Activated CD4-positive, alpha-beta T cell treated with anti-CD3 and anti-CD28 coated beads for 36 hours (primary cell): ENCODE measurements around the gene GPR65. TPM values are rescaled to one million over a fixed set of nuclear protein-coding genes. Genes with fewer than 3 reads are reported as not detected.

Source experiments
- ATAC-seq: fragments of 200-7000 bp; cut with Tn5 transposase; one replicate; pipeline ENCODE4 v1.10.0; 2021; ENCODE audit warnings: mild to moderate bottlenecking, moderate library complexity
- CTCF ChIA-PET: fragments of 350-600 bp; sonication (Branson Sonifier 250); formaldehyde crosslinking; loops from one replicate; lab custom pipeline; 2021; ENCODE audit warnings: antibody characterized with exemption; lab: Charles Lee
- POLR2A ChIA-PET: fragments of 350-600 bp; sonication (Branson Sonifier 250); formaldehyde crosslinking; loops from one replicate; lab custom pipeline; 2021; ENCODE audit warnings: antibody characterized with exemption, inconsistent platforms; lab: Charles Lee
- DNase-seq: peaks from one replicate; pipeline ENCODE4 v3.0.0-alpha.2; 2020
- H3K27ac Mint-ChIP-seq: one replicate; pipeline ENCODE4 v1.8.0; 2021; ENCODE audit warnings: mixed read lengths
- H3K27me3 Mint-ChIP-seq: one replicate; pipeline ENCODE4 v1.8.0; 2021; ENCODE audit warnings: mixed read lengths
- H3K36me3 Mint-ChIP-seq: one replicate; pipeline ENCODE4 v1.8.0; 2021; ENCODE audit warnings: low read depth, mixed read lengths
- H3K4me1 Mint-ChIP-seq: one replicate; pipeline ENCODE4 v1.8.0; 2021; ENCODE audit warnings: mixed read lengths
- H3K4me3 Mint-ChIP-seq: one replicate; pipeline ENCODE4 v1.8.0; 2021; ENCODE audit warnings: mild to moderate bottlenecking, moderate library complexity, mixed read lengths
- H3K9me3 Mint-ChIP-seq: one replicate; pipeline ENCODE4 v1.8.0; 2021; ENCODE audit warnings: low read depth, mixed read lengths
- intact Hi-C, 2 experiments: fragments of 100-400 bp; cut with DNase I in 1 of 2; cut with micrococcal nuclease in 1 of 2; formaldehyde crosslinking; loops; one replicate each; pipeline versions ENCODE4 v1.14.2 to v1.15.1; 2022 to 2024; cut with DNase I, micrococcal nuclease
- total RNA-seq, 2 experiments: library from RNA; stranded (reverse); gene quantifications; one replicate each; pipeline ENCODE4 v1.2.3, GENCODE V29; 2021

The GPR65 gene
- total RNA-seq, 2 experiments from 2014 or later, result 13.7 to 14.0 TPM

DNA sequence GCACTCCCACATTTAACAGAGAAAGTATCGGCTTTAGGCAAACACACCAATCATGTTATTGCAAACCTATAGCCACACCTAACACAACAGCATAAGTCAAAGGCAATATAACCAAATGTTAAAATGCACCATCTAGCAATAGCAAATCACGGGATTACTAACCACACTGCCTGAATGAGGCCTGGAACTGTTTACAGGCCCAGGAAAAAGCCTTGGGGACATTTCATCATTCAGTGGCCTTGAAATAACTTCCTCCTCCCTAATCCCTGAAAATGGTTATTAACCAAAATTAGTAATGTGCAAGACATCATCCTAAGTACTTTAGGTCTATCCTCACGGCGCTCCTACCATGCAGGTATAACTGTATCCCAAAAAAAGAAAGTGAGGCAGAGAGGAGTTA, 14.3 kb upstream of the GPR65 start:
- ATAC-seq (no peak), DNase-seq (no peak)
- Mint-ChIP-seq H3K27ac (no peak overlapping the region), H3K36me3 (peaks cover 9% of the 10 kb centered on the region), H3K9me3 (peaks cover 3% of the 10 kb centered on the region), H3K4me1 (peaks cover 51% of the 10 kb centered on the region), H3K27me3 (no peaks in the 10 kb centered on the region), H3K4me3 (no peak overlapping the region)
- ChIA-PET POLR2A (no interaction called here), CTCF (no interaction called here)
- intact Hi-C loops, result loop anchor here in 1 of 2 experiments (5.0 to 10.0 kb wide), 3 partner anchors 394 to 802 kb away; partner anchors contain the start of genes EML5, SPATA7 and ZC3H14

DNA sequence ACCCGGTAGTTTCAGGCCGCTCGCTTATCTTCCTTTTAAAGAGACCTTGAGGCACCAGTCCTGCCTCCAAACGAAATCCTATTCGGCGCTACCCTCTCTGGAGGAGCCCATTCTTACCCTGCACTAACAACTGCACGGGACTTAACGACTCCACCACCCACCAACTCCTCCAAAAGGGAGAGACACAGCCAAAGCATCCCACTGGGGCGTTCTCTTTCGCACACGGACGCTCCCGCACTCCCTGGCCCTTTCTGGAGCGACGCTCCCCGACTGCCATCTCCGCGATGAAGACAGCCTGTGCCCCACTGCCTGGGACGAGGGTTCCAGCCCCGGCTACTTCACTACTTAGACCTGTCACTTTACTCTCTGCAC, 12.6 kb upstream of the GPR65 start:
- DNase-seq, result no peak
- Mint-ChIP-seq H3K27ac (peak overlapping the region; percentile 94), H3K9me3 (peaks cover 3% of the 10 kb centered on the region), H3K4me3 (peak overlapping the region; percentile 81), H3K4me1 (peaks cover 56% of the 10 kb centered on the region), H3K36me3 (peaks cover 4% of the 10 kb centered on the region), H3K27me3 (no peaks in the 10 kb centered on the region)
- POLR2A ChIA-PET, result no interaction called here
- intact Hi-C loops, result loop anchor here in 1 of 2 experiments (2.0 to 10.0 kb wide), 4 partner anchors 36 to 800 kb away; partner anchors contain the start of genes EML5, SPATA7 and ZC3H14
- CTCF ChIA-PET, result interaction anchor here (0.6 to 4.1 kb wide), 6 partner anchors 10 to 559 kb away, joined by 3 to 26 read pairs (median 3); no protein-coding TSS in a partner anchor
- ATAC-seq, result peak; percentile 21

DNA sequence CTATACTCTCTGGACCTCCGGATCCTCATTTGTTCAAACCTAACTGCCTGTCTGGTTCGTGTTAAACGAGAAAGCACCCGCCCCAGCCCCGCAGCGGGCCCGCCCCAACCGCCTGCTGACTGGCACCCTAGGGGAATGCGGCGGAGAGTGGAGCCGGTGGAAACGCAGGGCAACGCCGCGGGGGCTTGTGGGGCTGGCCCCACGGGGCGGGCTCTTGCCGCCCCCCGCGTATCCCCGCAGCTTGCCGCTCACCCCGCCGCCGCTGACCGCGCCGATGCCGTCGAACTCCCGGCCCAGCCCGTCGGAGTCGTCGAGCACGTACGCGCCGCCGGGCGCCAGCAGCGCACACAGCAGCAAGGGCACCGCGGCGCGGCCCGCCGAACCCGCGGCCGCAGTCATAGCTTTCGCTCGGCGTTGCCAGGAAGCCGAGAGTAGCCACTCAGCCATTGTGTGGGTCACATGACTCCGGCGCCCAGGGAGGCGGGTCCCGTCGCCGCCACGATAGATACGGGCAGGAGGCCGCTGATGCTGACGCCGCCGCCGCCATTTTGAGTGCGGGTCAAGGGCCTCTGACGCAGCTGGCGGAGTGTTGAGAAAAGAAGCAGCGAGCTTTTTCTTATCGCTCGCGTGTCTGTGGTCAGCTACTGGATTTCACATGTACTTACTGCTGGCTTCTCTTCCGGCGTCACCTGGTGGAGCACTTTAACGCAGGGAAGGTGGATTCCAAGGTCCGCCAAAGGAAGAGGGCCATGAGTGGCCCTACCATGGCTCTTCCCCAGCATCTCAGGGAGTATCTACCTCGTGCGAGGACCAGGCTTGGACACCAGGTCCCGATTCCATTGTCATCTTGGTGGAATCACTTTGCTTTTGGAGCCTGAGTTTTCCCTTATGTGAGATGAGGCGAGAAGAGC, 12.0 kb upstream of the GPR65 start, which contains the start of gene GALC:
Gene GALC (minus strand): TSS at position 465 of the 911 bp plus-strand sequence. CDS start 18 bp downstream, at position 447.
- H3K4me1 Mint-ChIP-seq, result peaks cover 56% of the 10 kb centered on the region
- CTCF ChIA-PET, result interaction anchor here (0.7 to 4.1 kb wide), 6 partner anchors 10 to 47 kb away, joined by 3 to 26 read pairs (median 4); no protein-coding TSS in a partner anchor
- no peaks in the 10 kb centered on the region for H3K27me3 Mint-ChIP-seq
- ATAC-seq (peak; percentile 90), DNase-seq (peak; percentile 97)
- POLR2A ChIA-PET, result interaction anchor here (0.6 to 1.0 kb wide), 3 partner anchors 12 to 832 kb away, joined by 3 to 21 read pairs (median 4); partner anchors contain the start of genes GPR65 and TTC8
- peaks cover 3% of the 10 kb centered on the region for H3K9me3 Mint-ChIP-seq
- H3K27ac Mint-ChIP-seq, result peak within 1 kb of the TSS; percentile 95
- intact Hi-C loops, result loop anchor here (1.0 to 10.0 kb wide), 5 partner anchors 13 to 799 kb away; partner anchors contain the start of genes EML5 (in 1 of the 2), SPATA7 (in 1 of the 2) and ZC3H14 (in 1 of the 2)
- H3K4me3 Mint-ChIP-seq, result peak within 1 kb of the TSS; percentile 81
- H3K36me3 Mint-ChIP-seq, result peaks cover 4% of the 10 kb centered on the region

DNA sequence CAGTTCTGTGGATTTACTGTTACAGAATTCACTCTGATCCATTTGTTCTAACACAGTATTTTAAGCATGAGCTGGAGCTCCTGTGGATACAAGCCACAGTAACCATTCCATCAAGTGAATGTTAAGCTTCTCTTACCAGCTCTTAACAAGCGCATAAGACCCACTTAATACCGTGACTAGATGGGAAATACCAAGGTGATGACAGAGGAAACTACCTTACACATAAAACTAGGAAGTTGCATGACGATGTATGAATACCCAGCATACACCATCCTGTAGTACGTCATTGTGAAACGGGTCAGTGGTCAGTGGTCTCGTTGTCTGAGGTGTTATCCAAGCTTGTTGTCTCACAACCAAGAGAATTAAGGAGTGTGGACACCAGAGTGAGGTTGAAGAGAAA, 10.0 kb upstream of the GPR65 start:
- peak overlapping the region; percentile 95 for H3K27ac Mint-ChIP-seq
- H3K27me3 Mint-ChIP-seq, result no peaks in the 10 kb centered on the region
- H3K36me3 Mint-ChIP-seq, result peaks cover 4% of the 10 kb centered on the region
- peak; percentile 30 for ATAC-seq
- CTCF ChIA-PET, result interaction anchor here (0.5 to 4.1 kb wide), 8 partner anchors 9 to 49 kb away, joined by 3 to 26 read pairs (median 4); partner anchors contain the start of gene GPR65
- H3K9me3 Mint-ChIP-seq, result peaks cover 3% of the 10 kb centered on the region
- peak overlapping the region; percentile 81 for H3K4me3 Mint-ChIP-seq
- POLR2A ChIA-PET, result interaction anchor here (0.6 to 1.8 kb wide), 3 partner anchors 11 to 174 kb away, joined by 3 to 14 read pairs (median 5); partner anchors contain the start of gene GPR65
- intact Hi-C loops, result loop anchor here in 1 of 2 experiments (5.0 to 10.0 kb wide), 3 partner anchors 390 to 797 kb away; partner anchors contain the start of genes EML5, SPATA7 and ZC3H14
- peaks cover 63% of the 10 kb centered on the region for H3K4me1 Mint-ChIP-seq
- DNase-seq, result peak; percentile 62

DNA sequence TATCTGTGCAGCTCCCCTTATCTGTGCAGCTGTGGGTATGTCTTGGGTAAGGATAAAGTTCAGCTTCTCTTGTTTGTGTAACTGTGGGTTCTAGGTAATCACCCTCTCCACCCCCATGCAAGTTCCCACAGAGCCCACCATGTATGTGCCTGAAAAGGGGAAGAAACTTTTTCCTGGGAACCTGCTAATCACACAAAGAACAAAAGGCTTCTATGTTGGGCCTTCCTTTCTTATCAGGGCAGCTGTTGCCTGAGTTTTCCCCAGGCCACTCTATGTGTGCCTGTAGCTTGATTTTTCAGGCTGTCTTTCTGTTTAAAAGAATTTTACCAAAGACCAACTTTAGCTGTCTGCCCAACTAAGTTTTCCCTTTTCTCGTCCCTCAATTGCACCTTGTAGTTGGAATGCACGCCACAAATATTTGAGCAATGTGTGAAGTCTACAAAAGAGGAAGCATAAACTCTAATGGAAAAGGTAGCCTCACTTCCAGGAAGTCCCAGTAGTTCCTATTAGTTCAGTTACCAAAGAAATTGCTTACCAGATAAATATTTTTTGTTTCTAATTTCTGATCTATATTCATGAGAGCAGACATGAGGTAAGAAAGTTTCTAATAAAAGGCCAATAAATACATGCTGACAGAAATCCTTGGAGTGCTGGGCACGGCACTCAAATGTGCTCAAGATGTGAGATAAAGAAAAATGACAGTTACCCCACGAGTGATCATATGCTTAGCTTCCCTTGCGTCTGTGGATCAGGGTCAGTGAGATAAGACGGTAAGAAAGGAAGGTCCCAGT, 9.2 kb upstream of the GPR65 start:
- CTCF ChIA-PET, result interaction anchor here (1.0 to 4.1 kb wide), 7 partner anchors 8 to 50 kb away, joined by 3 to 26 read pairs (median 4); partner anchors contain the start of gene GPR65
- peak overlapping the region; percentile 95 for H3K27ac Mint-ChIP-seq
- peaks cover 4% of the 10 kb centered on the region for H3K36me3 Mint-ChIP-seq
- H3K4me3 Mint-ChIP-seq, result no peak overlapping the region
- H3K4me1 Mint-ChIP-seq, result peaks cover 60% of the 10 kb centered on the region
- ATAC-seq (no peak), DNase-seq (no peak)
- no peaks in the 10 kb centered on the region for H3K27me3 Mint-ChIP-seq
- peaks cover 3% of the 10 kb centered on the region for H3K9me3 Mint-ChIP-seq
- intact Hi-C loops, result loop anchor here in 1 of 2 experiments (10.0 kb wide), 1 partner anchor 389 kb away; the partner anchor contains the start of gene SPATA7
- POLR2A ChIA-PET, result interaction anchor here (0.6 to 1.8 kb wide), 3 partner anchors 10 to 173 kb away, joined by 3 to 14 read pairs (median 5); partner anchors contain the start of gene GPR65

DNA sequence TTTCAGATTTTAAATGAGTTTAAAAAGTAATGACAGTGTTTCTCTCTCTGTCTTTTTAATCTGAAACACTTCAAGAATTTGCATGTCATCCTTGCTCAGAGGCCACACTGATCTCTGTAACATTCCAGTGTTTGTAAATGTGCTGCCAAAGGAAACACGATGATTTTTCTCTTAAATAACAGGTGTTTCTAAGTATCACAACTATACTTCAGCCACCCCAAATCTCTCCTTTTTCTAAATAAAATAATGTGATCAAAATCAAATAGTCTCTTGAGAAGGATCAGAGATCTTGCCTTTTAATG, 8.7 kb upstream of the GPR65 start:
- H3K36me3 Mint-ChIP-seq, result peaks cover 4% of the 10 kb centered on the region
- DNase-seq, result no peak
- peaks cover 3% of the 10 kb centered on the region for H3K9me3 Mint-ChIP-seq
- H3K4me3 Mint-ChIP-seq, result no peak overlapping the region
- H3K4me1 Mint-ChIP-seq, result peaks cover 59% of the 10 kb centered on the region
- CTCF ChIA-PET, result interaction anchor here (1.0 to 4.1 kb wide), 3 partner anchors 11 to 34 kb away, joined by 3 to 26 read pairs (median 7); no protein-coding TSS in a partner anchor
- ATAC-seq, result no peak
- H3K27me3 Mint-ChIP-seq, result no peaks in the 10 kb centered on the region
- POLR2A ChIA-PET, result interaction anchor here (1.8 kb wide), 1 partner anchor 10 kb away, joined by 14 read pairs; the partner anchor contains the start of gene GPR65
- peak overlapping the region; percentile 80 for H3K27ac Mint-ChIP-seq
- intact Hi-C loops, result loop anchor here in 1 of 2 experiments (10.0 kb wide), 1 partner anchor 389 kb away; the partner anchor contains the start of gene SPATA7

DNA sequence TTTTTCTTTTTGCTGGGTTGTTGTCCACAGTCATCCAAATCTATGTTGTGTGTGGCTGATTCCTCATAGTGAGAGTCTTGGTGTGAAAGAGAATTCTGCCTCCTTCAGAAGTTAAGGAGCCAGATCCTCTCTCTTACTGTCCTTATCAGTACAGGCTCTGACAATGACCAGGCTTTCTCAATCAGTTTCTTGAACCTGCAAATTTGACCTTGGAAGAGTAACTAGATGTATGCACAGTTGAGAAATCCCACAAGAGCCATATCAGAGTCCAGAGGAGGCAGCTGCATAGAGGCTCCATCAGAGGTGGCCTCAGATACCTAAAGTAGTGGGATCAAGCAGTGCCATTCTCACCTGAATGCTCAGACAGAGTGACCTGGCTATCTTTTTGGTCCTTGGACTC, 6.5 kb upstream of the GPR65 start:
- intact Hi-C loops, result loop anchor here in 1 of 2 experiments (10.0 kb wide), 1 partner anchor 386 kb away; the partner anchor contains the start of gene SPATA7
- Mint-ChIP-seq H3K27me3 (no peaks in the 10 kb centered on the region), H3K4me1 (peaks cover 59% of the 10 kb centered on the region), H3K9me3 (peaks cover 5% of the 10 kb centered on the region), H3K4me3 (no peak overlapping the region), H3K27ac (no peak overlapping the region), H3K36me3 (peaks cover 9% of the 10 kb centered on the region)
- ATAC-seq, result peak; percentile 62
- CTCF ChIA-PET, result no interaction called here
- no peak for DNase-seq
- POLR2A ChIA-PET, result no interaction called here

DNA sequence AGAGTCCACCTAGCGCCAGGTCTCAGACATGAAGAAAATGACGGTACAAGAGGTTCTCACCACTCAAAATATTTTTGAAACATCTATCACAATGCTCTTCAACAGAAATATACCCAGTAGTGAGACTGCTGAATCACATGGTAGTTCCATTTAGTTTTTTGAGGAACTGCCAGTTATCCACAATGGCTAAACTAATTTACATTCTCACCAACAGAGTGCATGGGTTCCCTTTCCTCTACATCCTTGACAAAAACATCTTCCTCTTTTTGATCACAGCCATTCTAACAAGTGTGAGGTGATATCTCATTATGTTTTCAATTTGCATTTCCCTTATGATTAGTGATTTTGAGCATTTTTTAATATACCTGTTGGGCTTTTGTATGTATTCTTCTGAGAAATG, 5.7 kb upstream of the GPR65 start:
- CTCF ChIA-PET, result interaction anchor here (1.9 kb wide), 1 partner anchor 10 kb away, joined by 4 read pairs; no protein-coding TSS in a partner anchor
- intact Hi-C loops, result loop anchor here in 1 of 2 experiments (10.0 kb wide), 1 partner anchor 386 kb away; the partner anchor contains the start of gene SPATA7

DNA sequence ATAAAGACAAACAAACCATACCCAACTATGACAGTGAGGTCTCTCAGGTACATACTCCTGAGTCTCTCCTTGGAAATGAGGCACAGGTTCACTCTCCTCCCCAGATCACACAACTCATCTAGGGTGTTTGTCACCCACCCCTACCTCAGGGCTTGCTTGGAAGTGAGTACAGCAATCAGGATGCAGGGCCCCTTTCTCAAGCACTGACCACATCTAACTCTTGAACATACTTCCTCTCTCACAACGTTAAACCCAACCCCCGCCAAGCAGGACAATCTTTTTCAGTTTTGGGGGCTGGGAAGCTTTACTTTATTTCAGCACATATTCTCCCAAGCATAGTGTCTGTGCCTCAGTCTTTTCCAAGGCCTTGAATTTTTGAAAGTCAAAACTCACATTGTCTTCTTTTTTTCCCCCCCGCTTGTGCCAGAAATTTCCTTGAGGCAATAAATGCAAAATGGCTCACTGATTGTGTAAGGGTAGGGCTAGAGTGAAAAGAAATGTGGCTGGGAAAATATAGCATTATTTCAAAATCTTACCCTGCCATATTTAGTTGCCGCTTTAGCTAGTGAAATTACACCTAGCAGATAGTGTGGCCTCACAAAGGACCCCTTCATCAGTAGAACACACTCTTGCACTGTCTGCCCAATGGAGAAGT, 2.4 kb upstream of the GPR65 start:
- peak; percentile 32 for DNase-seq
- ATAC-seq, result no peak
- peaks cover 47% of the 10 kb centered on the region for H3K4me1 Mint-ChIP-seq

More for the DNA sequence above, 5.7 kb upstream of the GPR65 start:
- Mint-ChIP-seq H3K4me1 (peaks cover 56% of the 10 kb centered on the region), H3K4me3 (no peak overlapping the region), H3K27ac (no peak overlapping the region), H3K9me3 (peaks cover 5% of the 10 kb centered on the region), H3K36me3 (peaks cover 9% of the 10 kb centered on the region), H3K27me3 (no peaks in the 10 kb centered on the region)
- DNase-seq (no peak), ATAC-seq (no peak)
- POLR2A ChIA-PET, result no interaction called here

More for the DNA sequence above, 2.4 kb upstream of the GPR65 start:
- Mint-ChIP-seq H3K27ac (peak overlapping the region; percentile 83), H3K36me3 (peaks cover 15% of the 10 kb centered on the region), H3K9me3 (peaks cover 3% of the 10 kb centered on the region), H3K4me3 (no peak overlapping the region), H3K27me3 (no peaks in the 10 kb centered on the region)
- POLR2A ChIA-PET, result no interaction called here
- CTCF ChIA-PET, result interaction anchor here (2.3 kb wide), 1 partner anchor 9 kb away, joined by 7 read pairs; the partner anchor contains the start of gene GALC
- intact Hi-C loops, result loop anchor here (10.0 kb wide), 2 partner anchors 562 to 1612 kb away; partner anchors contain the start of gene ZC3H14 (in 1 of the 2)
